ENCODE data around the gene SPOCK1. TPM values are rescaled to one million over a fixed set of nuclear protein-coding genes. Genes with fewer than 3 reads are reported as not detected.

Gene SPOCK1
- total and polyA plus RNA-seq, 9 of the 15 experiments (the other 6 are each of a cell fraction or from before 2014, with no cell fraction given): 0.01 to 0.35 (median 0.04) TPM; not detected in 6

DNA sequence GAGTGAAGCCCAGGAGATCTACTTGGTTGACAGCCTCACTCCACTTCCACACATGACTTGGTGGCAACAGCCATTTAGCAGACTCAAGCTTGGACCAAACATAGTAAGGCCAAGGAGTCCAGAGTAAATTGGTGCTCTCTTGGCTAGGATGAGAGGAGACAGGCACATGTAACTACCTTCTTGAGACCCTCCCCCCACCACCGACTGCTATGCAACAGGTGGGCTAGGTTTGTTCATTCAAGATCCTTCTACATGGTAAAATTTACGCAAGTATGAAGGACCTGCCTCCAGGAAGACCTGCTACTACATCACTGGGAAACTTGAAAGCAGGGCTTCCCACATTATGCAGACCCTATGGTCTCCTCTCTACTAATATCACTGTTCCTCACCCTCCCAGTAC, 442.4 kb downstream of the SPOCK1 start:
- no TSS peak for BruUV-seq (replicated peaks)
- H3K79me2 ChIP-seq (ENCODE audit: control insufficient read depth, insufficient read depth, low read length): no peaks in the 10 kb centered on the region
- in situ Hi-C loops (cut with MboI): no loop called here
- no peak overlapping the region for H3K4me2 ChIP-seq (ENCODE audit: insufficient read depth, low read length)
- DNase-seq (ENCODE audit: extremely low read depth in 1 of 4, low spot score in 3 of 4) (no peak), FAIRE-seq (no peak), ATAC-seq (no peak)
- no peaks in the 10 kb centered on the region for H3K9me1 ChIP-seq (ENCODE audit: control insufficient read depth, insufficient read depth, low read length)
- intact Hi-C loops (cut with micrococcal nuclease): no loop called here
- H3K36me3 ChIP-seq (ENCODE audit: control insufficient read depth, insufficient read depth, low read length): no peaks in the 10 kb centered on the region
- H2AFZ ChIP-seq (ENCODE audit: low read depth, low read length): no peak overlapping the region
- ChIA-PET POLR2A (no interaction called here), CTCF (ENCODE audit: low intra/inter-chr PET ratio) (no interaction called here)
- H3K9me3 ChIP-seq (replicated peaks; ENCODE audit: control insufficient read depth, insufficient read depth, low read depth, low read length): no peaks in the 10 kb centered on the region
- TF ChIP-seq ZNF444 (CRISPR knock-in tag; IDR thresholded peaks at IDR 0.05) (no peak), SMARCA5 (IDR thresholded peaks at IDR 0.05) (no peak), PRPF4 (IDR thresholded peaks at IDR 0.05; ENCODE audit: insufficient read depth, low read depth, low read length, poor library complexity, severe bottlenecking) (no peak), RNF2 (IDR thresholded peaks at IDR 0.05) (no peak), SNIP1 (IDR thresholded peaks at IDR 0.05; ENCODE audit: low read depth) (no peak), CHD2 (IDR thresholded peaks at IDR 0.05; ENCODE audit: low read depth, low read length) (no peak), ZNF561 (CRISPR knock-in tag; conservative IDR thresholded peaks at IDR 0.05) (no peak), FIP1L1 (IDR thresholded peaks at IDR 0.05; ENCODE audit: low read depth, low read length, poor library complexity, severe bottlenecking) (no peak), EWSR1 (IDR thresholded peaks at IDR 0.05; ENCODE audit: borderline replicate concordance, low read depth, partially characterized antibody) (no peak), STAG1 (CRISPR knock-in tag; IDR thresholded peaks at IDR 0.05; ENCODE audit: borderline replicate concordance) (no peak), NFRKB (IDR thresholded peaks at IDR 0.05; ENCODE audit: low read depth) (no peak), RAD51 (IDR thresholded peaks at IDR 0.05; ENCODE audit: borderline replicate concordance, low read depth) (no peak)
- TF ChIP-seq, protein P1, sequence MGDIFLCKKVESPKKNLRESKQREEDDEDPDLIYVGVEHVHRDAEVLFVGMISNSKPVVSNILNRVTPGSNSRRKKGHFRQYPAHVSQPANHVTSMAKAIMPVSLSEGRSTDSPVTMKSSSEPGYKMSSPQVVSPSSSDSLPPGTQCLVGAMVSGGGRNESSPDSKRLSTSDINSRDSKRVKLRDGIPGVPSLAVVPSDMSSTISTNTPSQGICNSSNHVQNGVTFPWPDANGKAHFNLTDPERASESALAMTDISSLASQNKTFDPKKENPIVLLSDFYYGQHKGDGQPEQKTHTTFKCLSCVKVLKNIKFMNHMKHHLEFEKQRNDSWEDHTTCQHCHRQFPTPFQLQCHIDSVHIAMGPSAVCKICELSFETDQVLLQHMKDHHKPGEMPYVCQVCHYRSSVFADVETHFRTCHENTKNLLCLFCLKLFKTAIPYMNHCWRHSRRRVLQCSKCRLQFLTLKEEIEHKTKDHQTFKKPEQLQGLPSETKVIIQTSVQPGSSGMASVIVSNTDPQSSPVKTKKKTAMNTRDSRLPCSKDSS (IDR thresholded peaks at IDR 0.05; ENCODE audit: low read depth, partially characterized antibody): no peak
- TF ChIP-seq, protein P2, sequence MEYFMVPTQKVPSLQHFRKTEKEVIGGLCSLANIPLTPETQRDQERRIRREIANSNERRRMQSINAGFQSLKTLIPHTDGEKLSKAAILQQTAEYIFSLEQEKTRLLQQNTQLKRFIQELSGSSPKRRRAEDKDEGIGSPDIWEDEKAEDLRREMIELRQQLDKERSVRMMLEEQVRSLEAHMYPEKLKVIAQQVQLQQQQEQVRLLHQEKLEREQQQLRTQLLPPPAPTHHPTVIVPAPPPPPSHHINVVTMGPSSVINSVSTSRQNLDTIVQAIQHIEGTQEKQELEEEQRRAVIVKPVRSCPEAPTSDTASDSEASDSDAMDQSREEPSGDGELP (CRISPR knock-in tag; IDR thresholded peaks at IDR 0.05; ENCODE audit: borderline replicate concordance): no peak
- no peak overlapping the region for H3K4me3 ChIP-seq
- H3K27me3 ChIP-seq (ENCODE audit: control insufficient read depth in 2 of 2, insufficient read depth in 2 of 2, low read length in 2 of 2): no peaks in the 10 kb centered on the region
- 0% methylated on average over 2 of the region's 2 CpGs for WGBS (ENCODE audit: insufficient coverage, low coverage, missing lambda C conversion rate)
- no peak overlapping the region for H3K27ac ChIP-seq (ENCODE audit: extremely low read depth, low read depth, low read length)
- H3K4me1 ChIP-seq (replicated peaks in 1 of 2; ENCODE audit: control insufficient read depth in 2 of 2, insufficient read depth in 2 of 2, low read length in 2 of 2): no peaks in the 10 kb centered on the region
- H4K20me1 ChIP-seq (replicated peaks; ENCODE audit: control insufficient read depth, insufficient read depth, low read length): no peaks in the 10 kb centered on the region
- H3K9ac ChIP-seq (ENCODE audit: insufficient read depth in 1 of 2, low read depth in 2 of 2, low read length in 2 of 2): no peak overlapping the region
